Ovary (tissue), 3 donors: Measurements from ENCODE around the gene PIK3AP1.

Source experiments
- POLR2A ChIP-seq: fragments of 450-650 bp; IDR thresholded peaks from one replicate; pipeline ENCODE4 v1.6.1; 2017; ENCODE audit warnings: antibody characterized with exemption, mild to moderate bottlenecking, moderate library complexity
- TF ChIP-seq, protein P1 (sequence below), 3 donors: fragments of 450-650 bp in 2 of 3; fragments of 200-600 bp in 1 of 3; IDR thresholded peaks; one replicate each; pipeline versions ENCODE4 v1.5.1 to v1.8.0; 2016 to 2022; ENCODE audit warnings: antibody characterized with exemption in 3 of 3, mild to moderate bottlenecking in 1 of 3
- donor health status: DM: no; HTN: no; CAD: no.

DNA sequence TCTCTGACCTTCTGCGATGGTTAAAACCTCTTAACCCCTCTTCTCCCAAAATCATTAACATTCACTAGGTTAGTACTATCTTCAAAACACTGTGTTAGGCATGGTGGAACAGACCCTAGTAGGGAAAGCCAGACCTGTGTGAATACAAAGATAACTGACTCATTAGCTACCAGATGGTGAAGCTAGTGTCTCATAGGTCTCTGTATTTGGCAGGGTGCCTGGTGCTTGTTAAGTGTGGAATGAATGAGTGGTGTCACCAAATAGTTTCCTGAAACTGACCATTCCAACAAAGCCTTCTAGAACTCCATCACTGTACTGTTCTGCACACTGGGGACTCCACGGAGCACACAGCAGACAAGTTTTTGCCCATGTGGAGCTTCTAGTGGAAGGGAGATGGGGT, 105.8 kb downstream of the PIK3AP1 start:
- TF ChIP-seq, protein P1, sequence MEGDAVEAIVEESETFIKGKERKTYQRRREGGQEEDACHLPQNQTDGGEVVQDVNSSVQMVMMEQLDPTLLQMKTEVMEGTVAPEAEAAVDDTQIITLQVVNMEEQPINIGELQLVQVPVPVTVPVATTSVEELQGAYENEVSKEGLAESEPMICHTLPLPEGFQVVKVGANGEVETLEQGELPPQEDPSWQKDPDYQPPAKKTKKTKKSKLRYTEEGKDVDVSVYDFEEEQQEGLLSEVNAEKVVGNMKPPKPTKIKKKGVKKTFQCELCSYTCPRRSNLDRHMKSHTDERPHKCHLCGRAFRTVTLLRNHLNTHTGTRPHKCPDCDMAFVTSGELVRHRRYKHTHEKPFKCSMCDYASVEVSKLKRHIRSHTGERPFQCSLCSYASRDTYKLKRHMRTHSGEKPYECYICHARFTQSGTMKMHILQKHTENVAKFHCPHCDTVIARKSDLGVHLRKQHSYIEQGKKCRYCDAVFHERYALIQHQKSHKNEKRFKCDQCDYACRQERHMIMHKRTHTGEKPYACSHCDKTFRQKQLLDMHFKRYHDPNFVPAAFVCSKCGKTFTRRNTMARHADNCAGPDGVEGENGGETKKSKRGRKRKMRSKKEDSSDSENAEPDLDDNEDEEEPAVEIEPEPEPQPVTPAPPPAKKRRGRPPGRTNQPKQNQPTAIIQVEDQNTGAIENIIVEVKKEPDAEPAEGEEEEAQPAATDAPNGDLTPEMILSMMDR (IDR thresholded peaks at IDR 0.05), result no peak
- no peak for TF ChIP-seq POLR2A
